HepG2 (cell line): ENCODE measurements around the gene IGDCC3. TPM values are rescaled to one million over a fixed set of nuclear protein-coding genes. Genes with fewer than 3 reads are reported as not detected.

Experiments used
- ATF7 ChIP-seq, 2 experiments: fragments of 450-650 bp in 1 of 2; sonication (generic) in 1 of 2; formaldehyde crosslinking in 1 of 2; IDR thresholded peaks; 2 replicates each; pipeline versions ENCODE4 v1.4.0 to v1.6.1; 2016 to 2020; ENCODE audit warnings: antibody characterized with exemption in 1 of 2, mild to moderate bottlenecking in 1 of 2, missing genetic modification reagents in 1 of 2
- CREB3 ChIP-seq: sonication (generic); formaldehyde crosslinking; IDR thresholded peaks from 2 replicates; pipeline ENCODE4 v1.5.0; 2020; ENCODE audit warnings: missing genetic modification reagents
- CTCF ChIP-seq: sonication (generic); formaldehyde crosslinking; IDR thresholded peaks from 2 replicates; pipeline ENCODE4 v1.5.0; 2020; ENCODE audit warnings: mild to moderate bottlenecking, missing genetic modification reagents, moderate library complexity
- ETV6 ChIP-seq: sonication (generic); formaldehyde crosslinking; conservative IDR thresholded peaks from 2 replicates; pipeline ENCODE4 v1.4.0; 2020; ENCODE audit warnings: missing genetic modification reagents
- GPN1 ChIP-seq: sonication (generic); formaldehyde crosslinking; IDR thresholded peaks from 2 replicates; pipeline ENCODE4 v1.5.1; 2020; ENCODE audit warnings: missing genetic modification reagents, borderline replicate concordance
- HDAC1 ChIP-seq: sonication (generic); formaldehyde crosslinking; IDR thresholded peaks from 2 replicates; pipeline ENCODE4 v1.5.1; 2020; ENCODE audit warnings: mild to moderate bottlenecking, missing genetic modification reagents
- HOXD1 ChIP-seq: sonication (generic); formaldehyde crosslinking; IDR thresholded peaks from 2 replicates; pipeline ENCODE4 v1.5.0; 2020; ENCODE audit warnings: missing genetic modification reagents
- POGK ChIP-seq: sonication (generic); formaldehyde crosslinking; conservative IDR thresholded peaks from 2 replicates; pipeline ENCODE4 v1.8.0; 2022; ENCODE audit warnings: mild to moderate bottlenecking, moderate library complexity, missing genetic modification reagents
- PTBP1 ChIP-seq: fragments of 200-400 bp; formaldehyde crosslinking; IDR thresholded peaks from 2 replicates; pipeline ENCODE4 v1.6.1; 2018; ENCODE audit warnings: low read length, low read depth; ENCODE audit not compliant: poor library complexity, severe bottlenecking
- REL ChIP-seq: sonication (generic); formaldehyde crosslinking; conservative IDR thresholded peaks from 2 replicates; pipeline ENCODE4 v1.8.0; 2022; ENCODE audit warnings: mild to moderate bottlenecking, missing genetic modification reagents, moderate library complexity
- RFX1 ChIP-seq: fragments of 450-650 bp; IDR thresholded peaks from 2 replicates; pipeline ENCODE4 v1.6.1; 2017
- SRSF9 ChIP-seq: fragments of 200-400 bp; formaldehyde crosslinking; IDR thresholded peaks from 2 replicates; pipeline ENCODE4 v1.6.1; 2018; ENCODE audit warnings: borderline replicate concordance, mild to moderate bottlenecking, low read depth, low read length; ENCODE audit not compliant: insufficient read depth, poor library complexity, severe bottlenecking
- UBTF ChIP-seq: sonication (generic); formaldehyde crosslinking; IDR thresholded peaks from 2 replicates; pipeline ENCODE4 v1.4.0; 2020; ENCODE audit warnings: mild to moderate bottlenecking, missing genetic modification reagents
- ZNF564 ChIP-seq: sonication (generic); formaldehyde crosslinking; IDR thresholded peaks from 2 replicates; pipeline ENCODE4 v1.8.1; 2023; ENCODE audit warnings: mild to moderate bottlenecking, missing genetic modification reagents
- ZNF792 ChIP-seq: IDR thresholded peaks from 2 replicates; pipeline ENCODE4 v1.6.1; 2016
- ZSCAN29 ChIP-seq: sonication (generic); formaldehyde crosslinking; conservative IDR thresholded peaks from 2 replicates; pipeline ENCODE4 v1.4.0; 2020; ENCODE audit warnings: mild to moderate bottlenecking, missing genetic modification reagents
- polyA plus RNA-seq, 8 experiments: library from polyadenylated mRNA; depleted of rRNA in 3 of 8; stranded (reverse) in 7 of 8; unstranded in 1 of 8; fragments of >200 nt; fragmentation: Illumina TruSeq in 4 of 8; extraction: Trizol in 4 of 8; gene quantifications; 2 replicates each; pipeline versions ENCODE4 v1.2.1 to v1.2.3, GENCODE V29; 2011 to 2016; ENCODE audit warnings: low read depth in 4 of 8, missing spikeins in 1 of 8, mixed read lengths in 1 of 8; ENCODE audit not compliant: insufficient read depth in 1 of 8
- total RNA-seq, 5 experiments: library from RNA; depleted of rRNA; stranded (reverse); fragments of >200 nt; fragmentation: Illumina TruSeq; extraction: Trizol; gene quantifications; 2 replicates each; pipeline ENCODE4 v1.2.3, GENCODE V29; 2016; ENCODE audit warnings: low read depth in 1 of 5
- TF ChIP-seq, protein P1 (sequence below): sonication (generic); formaldehyde crosslinking; IDR thresholded peaks from 2 replicates; pipeline ENCODE4 v1.4.0; 2020; ENCODE audit warnings: missing genetic modification reagents
- TF ChIP-seq, protein P2 (sequence below): IDR thresholded peaks from 2 replicates; pipeline ENCODE4 v1.6.1; 2016; ENCODE audit warnings: control low read depth

Gene IGDCC3
- total and polyA plus RNA-seq, 2 of the 13 experiments (the other 11 are each of a cell fraction or from before 2014, with no cell fraction given): 30.1 to 51.8 TPM

GRCh38 chr15:65377105-65377975, 462 bp downstream of the IGDCC3 start (continued):
- TF ChIP-seq CREB3 (CRISPR knock-in tag) (no peak), CTCF (CRISPR knock-in tag) (peak; percentile 7; the same call in 1 of the 2 replicates), ETV6 (CRISPR knock-in tag) (no peak), SRSF9 (no peak), RFX1 (no peak), ZNF564 (CRISPR knock-in tag) (no peak; the same call in none of the 2 replicates), ZSCAN29 (no peak), HOXD1 (CRISPR knock-in tag) (no peak), REL (0 out of 2 replicates have a peak, but pooled peaks have one; percentile 70), ZNF792 (0 out of 2 replicates have a peak, but pooled peaks have one; percentile 13), HDAC1 (CRISPR knock-in tag) (peak; percentile 26), UBTF (CRISPR knock-in tag) (peak; percentile 86; the same call in 1 of the 2 replicates), PTBP1 (no peak), GPN1 (CRISPR knock-in tag) (no peak), ATF7 (IDR thresholded peaks at IDR 0.05) (no peak), ATF7 (CRISPR knock-in tag; IDR thresholded peaks at IDR 0.05) (no peak), POGK (0 out of 2 replicates have a peak, but pooled peaks have one; percentile 21)
- TF ChIP-seq, protein P1, sequence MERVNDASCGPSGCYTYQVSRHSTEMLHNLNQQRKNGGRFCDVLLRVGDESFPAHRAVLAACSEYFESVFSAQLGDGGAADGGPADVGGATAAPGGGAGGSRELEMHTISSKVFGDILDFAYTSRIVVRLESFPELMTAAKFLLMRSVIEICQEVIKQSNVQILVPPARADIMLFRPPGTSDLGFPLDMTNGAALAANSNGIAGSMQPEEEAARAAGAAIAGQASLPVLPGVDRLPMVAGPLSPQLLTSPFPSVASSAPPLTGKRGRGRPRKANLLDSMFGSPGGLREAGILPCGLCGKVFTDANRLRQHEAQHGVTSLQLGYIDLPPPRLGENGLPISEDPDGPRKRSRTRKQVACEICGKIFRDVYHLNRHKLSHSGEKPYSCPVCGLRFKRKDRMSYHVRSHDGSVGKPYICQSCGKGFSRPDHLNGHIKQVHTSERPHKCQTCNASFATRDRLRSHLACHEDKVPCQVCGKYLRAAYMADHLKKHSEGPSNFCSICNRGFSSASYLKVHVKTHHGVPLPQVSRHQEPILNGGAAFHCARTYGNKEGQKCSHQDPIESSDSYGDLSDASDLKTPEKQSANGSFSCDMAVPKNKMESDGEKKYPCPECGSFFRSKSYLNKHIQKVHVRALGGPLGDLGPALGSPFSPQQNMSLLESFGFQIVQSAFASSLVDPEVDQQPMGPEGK (CRISPR knock-in tag): peak; percentile 75
- TF ChIP-seq, protein P2, sequence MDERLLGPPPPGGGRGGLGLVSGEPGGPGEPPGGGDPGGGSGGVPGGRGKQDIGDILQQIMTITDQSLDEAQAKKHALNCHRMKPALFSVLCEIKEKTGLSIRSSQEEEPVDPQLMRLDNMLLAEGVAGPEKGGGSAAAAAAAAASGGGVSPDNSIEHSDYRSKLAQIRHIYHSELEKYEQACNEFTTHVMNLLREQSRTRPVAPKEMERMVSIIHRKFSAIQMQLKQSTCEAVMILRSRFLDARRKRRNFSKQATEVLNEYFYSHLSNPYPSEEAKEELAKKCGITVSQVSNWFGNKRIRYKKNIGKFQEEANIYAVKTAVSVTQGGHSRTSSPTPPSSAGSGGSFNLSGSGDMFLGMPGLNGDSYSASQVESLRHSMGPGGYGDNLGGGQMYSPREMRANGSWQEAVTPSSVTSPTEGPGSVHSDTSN: no peak
